ENCODE data around the gene OR4N5.

- no peak for TF ChIP-seq JUND (IDR thresholded peaks at IDR 0.05; ENCODE audit: low read length)
- no peak for TF ChIP-seq BACH1 (IDR thresholded peaks at IDR 0.05; ENCODE audit: low read length)
- TF ChIP-seq CTCF (IDR thresholded peaks at IDR 0.05; ENCODE audit: control extremely low read depth in 1 of 3, insufficient read depth in 1 of 3, low read depth in 1 of 3, low read length in 3 of 3), result no peak
- no peak for TF ChIP-seq POLR2AphosphoS5 (IDR thresholded peaks at IDR 0.05; ENCODE audit: low read depth, low read length)
- no peak for TF ChIP-seq RAD21 (IDR thresholded peaks at IDR 0.05 in 1 of 2, conservative IDR thresholded peaks at IDR 0.05 in 1 of 2; ENCODE audit: low read depth in 2 of 2, low read length in 2 of 2)
Measured at GRCh38 chr14:20180486-20180885, 41.9 kb downstream of the OR4N5 start.
